Heart left ventricle (tissue), 13 donors: ENCODE results near the gene ATXN1.

Experiments used
- POLR2A ChIP-seq, 2 donors: fragments of 450-650 bp; IDR thresholded peaks; one replicate each; pipeline ENCODE4 v1.6.1; 2017; ENCODE audit warnings: antibody characterized with exemption in 2 of 2, mild to moderate bottlenecking in 2 of 2, moderate library complexity in 2 of 2
- TF ChIP-seq, protein P1 (sequence below), 12 donors: fragments of 200-600 bp; sonication (generic) in 4 of 12; IDR thresholded peaks; one replicate each; pipeline versions ENCODE4 v1.5.0 to v1.8.0; 2018 to 2022; ENCODE audit warnings: antibody characterized with exemption in 12 of 12, mild to moderate bottlenecking in 5 of 12
- donor health status: ischemic (EF 13 %, LVEDD 7.1; RV severe dilation, severe dysfunction).
- donor health status: DM: no; HTN: yes; CAD: no.
- donor health status: DM: no; HTN: no; CAD: no.
- donor health status: ischemic (EF 25% LVEDD 6.9; RV normal size, moderate dysfunction).
- donor health status: ischemic (EF 25% LVEDD 5.7; RV mildly dilated, moderate dysfunction).
- donor health status: ischemic (EF 35%, LVEDD 5.7; RV mildly dilated, moderate dysfunction).
- donor health status: nonischemic (EF 11% LVEDD 7.7; RV severe dilation, severe dysfunction).
- donor health status: DM: yes; HTN: yes; CAD: no.
- donor health status: PGD.
- donor health status: ischemic (EF 29% LVEDD 5.4; RV normal size, mild dysfunction).
- donor health status: nonischemic (EF 23%, LVEDD 6.1; RV moderate dilation, normal function).

DNA sequence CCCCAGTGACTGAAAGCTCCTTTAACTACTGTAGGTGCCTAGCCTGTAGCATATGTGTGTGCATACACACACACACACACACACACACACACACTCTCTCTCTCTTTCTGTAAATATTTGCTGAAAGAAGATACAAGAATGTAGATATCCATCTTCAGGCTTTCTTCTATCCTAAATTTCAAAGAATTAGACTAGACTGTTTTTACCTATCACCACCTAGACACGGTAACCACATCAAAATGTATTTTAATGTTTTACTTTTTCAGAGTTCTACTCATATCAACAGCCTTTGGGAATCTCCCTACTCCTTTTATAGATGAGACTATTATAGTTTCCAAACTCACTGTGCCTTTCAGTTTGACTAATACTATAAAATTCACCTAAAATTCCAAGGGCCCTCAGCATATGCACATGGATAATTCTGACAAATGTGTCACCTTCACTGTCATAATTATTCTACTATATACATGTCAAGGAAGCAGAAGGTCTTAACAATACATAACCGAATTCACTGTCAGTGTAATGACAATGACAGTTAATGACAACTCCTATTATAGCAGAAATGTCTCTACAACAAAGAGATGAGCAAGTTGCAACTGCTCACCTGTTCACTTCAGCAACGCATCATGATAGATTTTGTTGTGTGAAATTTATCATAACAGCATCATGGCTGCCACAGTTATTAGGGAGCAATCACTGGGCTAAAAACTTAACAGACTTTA, 286.3 kb downstream of the ATXN1 start:
- TF ChIP-seq, protein P1, sequence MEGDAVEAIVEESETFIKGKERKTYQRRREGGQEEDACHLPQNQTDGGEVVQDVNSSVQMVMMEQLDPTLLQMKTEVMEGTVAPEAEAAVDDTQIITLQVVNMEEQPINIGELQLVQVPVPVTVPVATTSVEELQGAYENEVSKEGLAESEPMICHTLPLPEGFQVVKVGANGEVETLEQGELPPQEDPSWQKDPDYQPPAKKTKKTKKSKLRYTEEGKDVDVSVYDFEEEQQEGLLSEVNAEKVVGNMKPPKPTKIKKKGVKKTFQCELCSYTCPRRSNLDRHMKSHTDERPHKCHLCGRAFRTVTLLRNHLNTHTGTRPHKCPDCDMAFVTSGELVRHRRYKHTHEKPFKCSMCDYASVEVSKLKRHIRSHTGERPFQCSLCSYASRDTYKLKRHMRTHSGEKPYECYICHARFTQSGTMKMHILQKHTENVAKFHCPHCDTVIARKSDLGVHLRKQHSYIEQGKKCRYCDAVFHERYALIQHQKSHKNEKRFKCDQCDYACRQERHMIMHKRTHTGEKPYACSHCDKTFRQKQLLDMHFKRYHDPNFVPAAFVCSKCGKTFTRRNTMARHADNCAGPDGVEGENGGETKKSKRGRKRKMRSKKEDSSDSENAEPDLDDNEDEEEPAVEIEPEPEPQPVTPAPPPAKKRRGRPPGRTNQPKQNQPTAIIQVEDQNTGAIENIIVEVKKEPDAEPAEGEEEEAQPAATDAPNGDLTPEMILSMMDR (IDR thresholded peaks at IDR 0.05) = no peak
- TF ChIP-seq POLR2A (IDR thresholded peaks at IDR 0.05) = no peak
